HepG2 (cell line): ENCODE results near the gene USP34. TPM values are rescaled to one million over a fixed set of nuclear protein-coding genes. Genes with fewer than 3 reads are reported as not detected.

Source experiments
- HOXA3 ChIP-seq: sonication (generic); formaldehyde crosslinking; IDR thresholded peaks from 2 replicates; pipeline ENCODE4 v1.5.0; 2020; ENCODE audit warnings: missing genetic modification reagents
- KDM2A ChIP-seq: sonication (generic); formaldehyde crosslinking; IDR thresholded peaks from 2 replicates; pipeline ENCODE4 v1.4.0; 2020; ENCODE audit warnings: low read depth, missing genetic modification reagents, borderline replicate concordance
- NBN ChIP-seq: fragments of 450-650 bp; conservative IDR thresholded peaks from 2 replicates; pipeline ENCODE4 v1.6.1; 2017
- RBAK ChIP-seq: sonication (generic); formaldehyde crosslinking; IDR thresholded peaks from 2 replicates; pipeline ENCODE4 v1.5.1; 2020; ENCODE audit warnings: mild to moderate bottlenecking, missing genetic modification reagents
- RELA ChIP-seq: sonication (generic); formaldehyde crosslinking; IDR thresholded peaks from 2 replicates; pipeline ENCODE4 v1.4.0; 2020; ENCODE audit warnings: missing genetic modification reagents
- XBP1 ChIP-seq: sonication (generic); formaldehyde crosslinking; IDR thresholded peaks from 2 replicates; pipeline ENCODE4 v1.5.0; 2020; ENCODE audit warnings: missing genetic modification reagents
- ZBED4 ChIP-seq: sonication (generic); formaldehyde crosslinking; IDR thresholded peaks from 2 replicates; pipeline ENCODE4 v1.4.0; 2020; ENCODE audit warnings: missing genetic modification reagents, borderline replicate concordance
- ZNF121 ChIP-seq: sonication (generic); formaldehyde crosslinking; IDR thresholded peaks from 2 replicates; pipeline ENCODE4 v1.5.0; 2020; ENCODE audit warnings: mild to moderate bottlenecking, missing genetic modification reagents
- ZNF160 ChIP-seq: sonication (generic); formaldehyde crosslinking; IDR thresholded peaks from 2 replicates; pipeline ENCODE4 v1.8.0; 2022; ENCODE audit warnings: mild to moderate bottlenecking, inconsistent platforms, missing genetic modification reagents
- ZNF20 ChIP-seq: sonication (generic); formaldehyde crosslinking; IDR thresholded peaks from 2 replicates; pipeline ENCODE4 v1.4.0; 2020; ENCODE audit warnings: mild to moderate bottlenecking, moderate library complexity, missing genetic modification reagents
- ZNF569 ChIP-seq: sonication (generic); formaldehyde crosslinking; IDR thresholded peaks from 2 replicates; pipeline ENCODE4 v1.5.0; 2020; ENCODE audit warnings: mild to moderate bottlenecking, missing genetic modification reagents, moderate library complexity, borderline replicate concordance
- ZNF570 ChIP-seq: sonication (generic); formaldehyde crosslinking; IDR thresholded peaks from 2 replicates; pipeline ENCODE4 v1.4.0; 2020; ENCODE audit warnings: mild to moderate bottlenecking, missing genetic modification reagents, borderline replicate concordance
- ZSCAN31 ChIP-seq: sonication (generic); formaldehyde crosslinking; IDR thresholded peaks from 2 replicates; pipeline ENCODE4 v1.5.0; 2020; ENCODE audit warnings: low read depth, mild to moderate bottlenecking, missing genetic modification reagents
- ZUFSP ChIP-seq: sonication (generic); formaldehyde crosslinking; IDR thresholded peaks from 2 replicates; pipeline ENCODE4 v1.9.0; 2021; ENCODE audit warnings: missing genetic modification reagents, mild to moderate bottlenecking, borderline replicate concordance
- ZZZ3 ChIP-seq: sonication (generic); formaldehyde crosslinking; IDR thresholded peaks from 2 replicates; pipeline ENCODE4 v1.4.0; 2020; ENCODE audit warnings: missing genetic modification reagents, mild to moderate bottlenecking, borderline replicate concordance
- polyA plus RNA-seq, 8 experiments: library from polyadenylated mRNA; depleted of rRNA in 3 of 8; stranded (reverse) in 7 of 8; unstranded in 1 of 8; fragments of >200 nt; fragmentation: Illumina TruSeq in 4 of 8; extraction: Trizol in 4 of 8; gene quantifications; 2 replicates each; pipeline versions ENCODE4 v1.2.1 to v1.2.3, GENCODE V29; 2011 to 2016; ENCODE audit warnings: low read depth in 4 of 8, missing spikeins in 1 of 8, mixed read lengths in 1 of 8; ENCODE audit not compliant: insufficient read depth in 1 of 8
- total RNA-seq, 5 experiments: library from RNA; depleted of rRNA; stranded (reverse); fragments of >200 nt; fragmentation: Illumina TruSeq; extraction: Trizol; gene quantifications; 2 replicates each; pipeline ENCODE4 v1.2.3, GENCODE V29; 2016; ENCODE audit warnings: low read depth in 1 of 5
- TF ChIP-seq, protein P1 (sequence below): sonication (generic); formaldehyde crosslinking; IDR thresholded peaks from 2 replicates; pipeline ENCODE4 v1.4.0; 2020; ENCODE audit warnings: missing genetic modification reagents
- TF ChIP-seq, protein P2 (sequence below): sonication (generic); formaldehyde crosslinking; IDR thresholded peaks from 2 replicates; pipeline ENCODE4 v1.4.0; 2020; ENCODE audit warnings: missing genetic modification reagents
- TF ChIP-seq, protein P3 (sequence below): IDR thresholded peaks from 2 replicates; pipeline ENCODE4 v1.6.1; 2016; ENCODE audit warnings: control low read depth

The USP34 gene
- total and polyA plus RNA-seq, 2 of the 13 experiments (the other 11 are each of a cell fraction or from before 2014, with no cell fraction given), result 99.2 to 100 TPM

- no peak for TF ChIP-seq ZUFSP (CRISPR knock-in tag)
- no peak for TF ChIP-seq RELA
- TF ChIP-seq, protein P1, sequence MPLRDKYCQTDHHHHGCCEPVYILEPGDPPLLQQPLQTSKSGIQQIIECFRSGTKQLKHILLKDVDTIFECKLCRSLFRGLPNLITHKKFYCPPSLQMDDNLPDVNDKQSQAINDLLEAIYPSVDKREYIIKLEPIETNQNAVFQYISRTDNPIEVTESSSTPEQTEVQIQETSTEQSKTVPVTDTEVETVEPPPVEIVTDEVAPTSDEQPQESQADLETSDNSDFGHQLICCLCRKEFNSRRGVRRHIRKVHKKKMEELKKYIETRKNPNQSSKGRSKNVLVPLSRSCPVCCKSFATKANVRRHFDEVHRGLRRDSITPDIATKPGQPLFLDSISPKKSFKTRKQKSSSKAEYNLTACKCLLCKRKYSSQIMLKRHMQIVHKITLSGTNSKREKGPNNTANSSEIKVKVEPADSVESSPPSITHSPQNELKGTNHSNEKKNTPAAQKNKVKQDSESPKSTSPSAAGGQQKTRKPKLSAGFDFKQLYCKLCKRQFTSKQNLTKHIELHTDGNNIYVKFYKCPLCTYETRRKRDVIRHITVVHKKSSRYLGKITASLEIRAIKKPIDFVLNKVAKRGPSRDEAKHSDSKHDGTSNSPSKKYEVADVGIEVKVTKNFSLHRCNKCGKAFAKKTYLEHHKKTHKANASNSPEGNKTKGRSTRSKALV, result no peak
- no peak for TF ChIP-seq ZNF569 (CRISPR knock-in tag)
- no peak for TF ChIP-seq ZNF20 (CRISPR knock-in tag)
- no peak for TF ChIP-seq KDM2A
- 0 out of 2 replicates have a peak, but pooled peaks have one; percentile 38 for TF ChIP-seq ZSCAN31
- no peak for TF ChIP-seq XBP1 (CRISPR knock-in tag)
- TF ChIP-seq, protein P2, sequence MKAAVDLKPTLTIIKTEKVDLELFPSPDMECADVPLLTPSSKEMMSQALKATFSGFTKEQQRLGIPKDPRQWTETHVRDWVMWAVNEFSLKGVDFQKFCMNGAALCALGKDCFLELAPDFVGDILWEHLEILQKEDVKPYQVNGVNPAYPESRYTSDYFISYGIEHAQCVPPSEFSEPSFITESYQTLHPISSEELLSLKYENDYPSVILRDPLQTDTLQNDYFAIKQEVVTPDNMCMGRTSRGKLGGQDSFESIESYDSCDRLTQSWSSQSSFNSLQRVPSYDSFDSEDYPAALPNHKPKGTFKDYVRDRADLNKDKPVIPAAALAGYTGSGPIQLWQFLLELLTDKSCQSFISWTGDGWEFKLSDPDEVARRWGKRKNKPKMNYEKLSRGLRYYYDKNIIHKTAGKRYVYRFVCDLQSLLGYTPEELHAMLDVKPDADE, result no peak
- TF ChIP-seq ZNF160 (CRISPR knock-in tag), result no peak
- 0 out of 2 replicates have a peak, but pooled peaks have one; percentile 33 for TF ChIP-seq HOXA3
- no peak for TF ChIP-seq NBN
- TF ChIP-seq ZNF570, result no peak
- TF ChIP-seq RBAK, result no peak
- TF ChIP-seq ZZZ3 (CRISPR knock-in tag), result no peak
- TF ChIP-seq, protein P3, sequence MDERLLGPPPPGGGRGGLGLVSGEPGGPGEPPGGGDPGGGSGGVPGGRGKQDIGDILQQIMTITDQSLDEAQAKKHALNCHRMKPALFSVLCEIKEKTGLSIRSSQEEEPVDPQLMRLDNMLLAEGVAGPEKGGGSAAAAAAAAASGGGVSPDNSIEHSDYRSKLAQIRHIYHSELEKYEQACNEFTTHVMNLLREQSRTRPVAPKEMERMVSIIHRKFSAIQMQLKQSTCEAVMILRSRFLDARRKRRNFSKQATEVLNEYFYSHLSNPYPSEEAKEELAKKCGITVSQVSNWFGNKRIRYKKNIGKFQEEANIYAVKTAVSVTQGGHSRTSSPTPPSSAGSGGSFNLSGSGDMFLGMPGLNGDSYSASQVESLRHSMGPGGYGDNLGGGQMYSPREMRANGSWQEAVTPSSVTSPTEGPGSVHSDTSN, result no peak
- TF ChIP-seq ZNF121 (CRISPR knock-in tag), result no peak
- no peak for TF ChIP-seq ZBED4 (CRISPR knock-in tag)
Measured at GRCh38 chr2:61426267-61426897, 44.5 kb downstream of the USP34 start (continued).
